ENCODE data around the gene ZNF407.

- TF ChIP-seq, protein P1, sequence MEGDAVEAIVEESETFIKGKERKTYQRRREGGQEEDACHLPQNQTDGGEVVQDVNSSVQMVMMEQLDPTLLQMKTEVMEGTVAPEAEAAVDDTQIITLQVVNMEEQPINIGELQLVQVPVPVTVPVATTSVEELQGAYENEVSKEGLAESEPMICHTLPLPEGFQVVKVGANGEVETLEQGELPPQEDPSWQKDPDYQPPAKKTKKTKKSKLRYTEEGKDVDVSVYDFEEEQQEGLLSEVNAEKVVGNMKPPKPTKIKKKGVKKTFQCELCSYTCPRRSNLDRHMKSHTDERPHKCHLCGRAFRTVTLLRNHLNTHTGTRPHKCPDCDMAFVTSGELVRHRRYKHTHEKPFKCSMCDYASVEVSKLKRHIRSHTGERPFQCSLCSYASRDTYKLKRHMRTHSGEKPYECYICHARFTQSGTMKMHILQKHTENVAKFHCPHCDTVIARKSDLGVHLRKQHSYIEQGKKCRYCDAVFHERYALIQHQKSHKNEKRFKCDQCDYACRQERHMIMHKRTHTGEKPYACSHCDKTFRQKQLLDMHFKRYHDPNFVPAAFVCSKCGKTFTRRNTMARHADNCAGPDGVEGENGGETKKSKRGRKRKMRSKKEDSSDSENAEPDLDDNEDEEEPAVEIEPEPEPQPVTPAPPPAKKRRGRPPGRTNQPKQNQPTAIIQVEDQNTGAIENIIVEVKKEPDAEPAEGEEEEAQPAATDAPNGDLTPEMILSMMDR (IDR thresholded peaks at IDR 0.05): no peak
- TF ChIP-seq POLR2A (IDR thresholded peaks at IDR 0.05): no peak
Measured at GRCh38 chr18:75075429-75075841, 477.8 kb downstream of the ZNF407 start.

Data from adrenal gland (tissue), 5 donors.